ENCODE data around the gene EYA2.

Gene EYA2

DNA sequence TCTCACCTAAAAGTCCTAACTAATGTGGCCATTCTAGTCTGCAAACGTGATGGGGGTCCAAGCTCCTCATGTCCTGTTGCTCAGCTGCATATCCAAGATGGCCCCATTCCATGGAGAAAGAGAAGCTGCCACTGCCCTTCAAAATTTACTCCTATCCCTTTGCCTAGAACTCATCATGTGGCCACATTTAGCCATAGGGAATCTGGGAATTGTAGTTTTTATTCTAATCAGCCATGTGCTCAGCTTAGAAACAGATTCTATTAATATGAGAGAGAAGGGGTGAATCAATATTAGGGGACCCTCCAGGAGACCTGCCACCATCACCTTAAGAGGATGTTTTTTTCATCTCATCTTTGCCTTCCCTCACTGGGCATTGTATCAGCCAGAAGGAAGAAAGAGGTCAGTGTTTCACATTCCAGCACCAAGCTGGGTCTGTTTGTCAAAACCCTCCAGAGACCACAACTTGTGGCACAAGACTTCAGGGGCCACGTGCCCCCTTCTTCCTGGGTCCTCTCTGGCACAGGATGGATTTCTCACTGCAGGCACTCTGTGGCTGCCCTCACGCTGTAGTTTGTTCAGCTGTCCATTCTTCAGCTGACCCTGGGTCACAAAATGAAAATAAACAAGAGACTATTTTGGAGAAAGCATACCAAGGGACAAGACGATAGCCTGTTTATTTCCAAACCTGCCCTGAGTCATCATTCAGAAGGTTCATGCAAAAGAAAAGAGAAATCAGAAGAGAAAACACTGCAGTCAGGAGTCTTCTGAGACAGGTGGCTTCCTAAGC lies 172.0 kb downstream of the EYA2 start:
- no peak for DNase-seq (ENCODE audit: low spot score)

DNA sequence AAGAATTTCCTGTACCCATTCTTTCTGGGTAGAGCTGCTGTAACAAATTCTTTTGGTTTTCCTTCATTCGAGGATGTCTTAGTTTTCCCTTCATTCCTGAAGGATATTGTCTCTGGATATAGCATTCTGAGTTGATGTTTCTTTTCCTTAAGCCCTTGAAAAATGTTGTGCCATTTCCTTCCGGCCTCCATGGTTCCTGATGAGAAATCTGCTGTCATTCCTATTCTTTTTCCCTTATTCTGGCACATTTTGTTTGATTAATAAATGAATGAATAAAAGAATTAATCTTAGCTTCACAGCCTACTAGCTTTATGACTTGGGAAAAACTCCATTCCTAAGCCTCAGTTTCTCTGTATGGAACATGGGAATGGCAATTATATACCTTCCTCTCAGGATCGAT lies 173.1 kb downstream of the EYA2 start:
- no peak for DNase-seq (ENCODE audit: low spot score)

DNA sequence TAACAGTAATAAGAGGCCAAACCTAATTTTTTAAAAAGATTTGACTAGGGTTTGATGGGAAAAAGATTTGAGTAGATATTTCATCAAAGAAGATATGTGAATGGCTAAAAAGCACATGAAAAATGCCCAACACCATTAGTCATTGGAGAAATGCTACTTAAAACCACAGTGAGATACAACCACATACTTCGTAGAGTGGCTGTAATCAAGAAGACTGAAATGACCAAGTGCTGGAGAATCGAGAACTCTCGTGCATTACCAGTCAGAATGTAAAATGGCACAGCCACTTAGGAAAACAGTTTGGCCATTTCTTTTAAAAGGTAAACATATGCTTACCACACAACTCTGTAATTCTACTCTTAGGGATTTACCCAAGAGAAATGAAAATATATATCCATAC lies 175.5 kb downstream of the EYA2 start:
- DNase-seq (ENCODE audit: low spot score): no peak

DNA sequence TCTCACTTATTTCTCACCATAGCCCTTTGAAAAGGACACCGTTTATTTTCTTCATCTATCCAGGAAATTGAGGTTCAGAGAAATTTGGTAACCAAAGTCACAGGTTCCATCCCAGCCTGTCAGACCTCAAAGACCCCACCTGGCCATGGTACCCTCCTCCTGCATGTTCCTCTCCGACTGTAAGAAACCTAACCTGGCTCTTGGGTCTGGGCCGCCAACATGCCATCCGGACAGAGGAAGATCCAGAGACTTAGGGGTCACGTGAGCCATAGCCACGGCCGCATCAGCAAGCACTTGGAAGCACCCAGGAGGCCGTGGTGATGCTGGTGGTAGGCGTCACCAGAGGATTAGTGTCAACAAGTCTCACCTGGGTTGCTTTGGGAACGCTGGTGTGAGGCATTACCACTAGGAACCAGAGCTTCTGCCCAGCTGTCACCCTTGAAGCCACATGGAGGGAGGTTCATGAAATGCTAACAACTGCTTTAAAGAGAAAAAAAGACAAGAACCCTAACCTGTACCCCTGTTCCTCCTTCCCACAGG lies 177.1 kb downstream of the EYA2 start:
- no peak for DNase-seq (ENCODE audit: low spot score)

DNA sequence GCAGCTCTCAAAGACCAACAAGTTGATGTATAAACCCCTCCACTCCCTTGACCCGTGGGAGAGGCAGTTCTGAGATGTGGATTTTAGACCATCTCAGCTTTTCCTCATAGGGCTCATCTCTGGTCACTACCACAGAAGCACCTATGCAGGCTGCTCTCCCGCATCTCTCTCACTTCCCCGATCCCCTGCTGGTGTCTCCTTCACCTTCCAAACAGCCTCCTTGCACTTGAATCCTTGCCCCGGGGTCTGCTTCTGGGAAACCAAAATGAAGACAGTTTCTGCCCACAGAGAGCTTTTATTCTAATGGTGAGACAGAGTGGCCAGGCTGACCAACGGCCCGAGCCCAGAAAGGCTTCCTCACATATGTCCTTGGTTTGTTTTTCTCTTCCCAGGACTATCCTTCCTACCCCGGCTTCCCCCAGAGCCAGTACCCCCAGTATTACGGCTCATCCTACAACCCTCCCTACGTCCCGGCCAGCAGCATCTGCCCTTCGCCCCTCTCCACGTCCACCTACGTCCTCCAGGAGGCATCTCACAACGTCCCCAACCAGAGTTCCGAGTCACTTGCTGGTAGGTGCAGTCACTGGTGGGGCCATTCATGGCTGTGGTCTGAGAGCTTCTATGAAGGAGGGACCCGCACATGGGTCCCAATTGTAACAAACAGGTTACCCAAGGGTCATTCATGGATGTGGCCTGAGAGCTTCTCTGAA lies 179.3 kb downstream of the EYA2 start:
- DNase-seq (ENCODE audit: low spot score): no peak

DNA sequence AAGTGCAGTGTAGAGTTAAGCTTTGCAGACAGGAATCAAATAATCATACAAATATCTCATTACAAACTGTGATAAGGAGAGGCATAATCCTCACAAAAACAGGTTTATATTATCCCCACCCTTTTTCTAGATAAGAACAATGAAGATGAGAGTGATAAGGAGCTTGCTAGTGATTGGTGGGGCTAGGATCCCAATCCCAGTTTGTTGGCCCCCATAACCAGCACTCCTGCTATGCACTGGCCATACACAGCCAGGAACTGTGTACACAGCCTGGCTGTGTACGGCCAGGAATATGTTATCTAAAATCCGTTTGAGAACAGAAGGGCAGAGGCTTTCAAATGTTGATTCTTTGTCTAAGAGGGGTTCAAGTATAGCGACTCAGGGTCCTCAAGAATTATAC lies 180.6 kb downstream of the EYA2 start:
- no peak for DNase-seq (ENCODE audit: low spot score)

DNA sequence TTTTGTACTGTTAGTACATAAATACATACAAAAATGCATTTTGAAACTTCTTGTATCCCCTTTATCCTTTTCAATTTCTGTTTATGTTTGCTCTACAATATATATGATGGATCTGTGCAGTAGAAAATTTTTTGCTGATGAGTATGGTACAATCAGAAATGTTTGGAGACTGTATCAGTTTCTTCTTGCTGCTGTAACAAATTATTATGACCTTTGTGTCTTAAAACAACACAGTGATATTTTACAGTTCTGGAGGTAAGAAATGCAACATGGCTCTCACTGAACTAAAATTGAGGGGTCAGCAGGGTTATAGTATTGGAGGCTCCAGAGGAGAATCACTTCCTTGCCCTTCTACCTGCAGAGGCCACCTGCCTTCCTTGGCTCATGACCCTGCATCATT lies 184.4 kb downstream of the EYA2 start:
- no peak for DNase-seq (ENCODE audit: low spot score)

DNA sequence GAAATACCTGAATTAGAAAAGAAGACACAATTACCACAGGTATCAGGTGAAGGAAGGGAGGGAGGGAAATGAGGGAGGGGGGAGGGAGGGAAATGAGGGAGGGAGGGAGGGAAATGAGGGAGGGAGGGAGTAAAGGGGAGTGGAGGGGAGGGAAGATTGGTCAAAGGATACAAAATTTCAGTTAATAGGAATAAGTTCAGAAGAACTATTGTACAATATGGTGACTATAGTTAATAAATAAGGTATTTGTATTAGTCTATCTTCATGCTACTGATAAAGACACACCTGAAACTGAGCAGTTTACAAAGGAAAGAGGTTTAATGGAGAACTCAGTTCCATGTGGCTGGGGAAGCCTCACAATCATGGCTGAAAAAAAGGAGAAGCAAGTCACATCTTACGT lies 185.7 kb downstream of the EYA2 start:
- no peak for DNase-seq (ENCODE audit: low spot score)

DNA sequence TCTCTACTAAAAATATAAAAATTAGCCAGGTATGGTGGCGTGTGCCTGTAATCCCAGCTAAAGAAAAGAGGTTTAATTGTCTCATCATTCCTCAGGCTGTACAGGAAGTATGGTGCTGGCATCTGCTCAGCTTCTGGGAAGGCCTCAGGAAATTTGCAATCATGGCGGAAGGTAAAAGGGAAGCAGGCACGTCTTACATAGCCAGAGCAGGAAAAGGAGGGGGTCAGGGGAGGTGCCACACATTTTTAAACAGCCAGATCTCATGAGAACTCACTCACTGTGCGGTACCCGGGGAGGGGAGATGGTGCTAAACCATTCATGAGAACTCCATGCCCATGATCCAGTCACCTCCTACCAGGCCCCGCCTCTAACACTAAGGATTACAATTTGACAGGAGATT lies 191.7 kb downstream of the EYA2 start:
- DNase-seq (ENCODE audit: low spot score): no peak

DNA sequence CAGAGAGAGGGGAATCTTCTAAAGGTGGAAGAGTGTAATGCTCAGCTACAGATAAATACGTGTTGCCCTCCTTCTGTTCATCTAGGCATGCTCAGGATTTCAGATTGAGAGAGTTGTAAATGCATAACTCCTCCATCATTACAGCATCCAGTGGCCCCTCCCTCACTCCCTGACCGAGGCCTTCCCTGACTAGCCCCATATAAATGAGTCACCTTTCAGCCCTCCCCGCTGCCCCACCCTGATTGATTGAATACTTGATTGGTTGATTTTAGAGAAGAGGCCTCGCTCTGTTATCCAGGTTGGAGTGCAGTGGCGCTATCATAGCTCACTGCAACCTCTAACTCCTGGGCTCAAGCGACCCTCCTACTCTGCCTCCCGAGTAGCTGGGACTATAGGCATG lies 193.7 kb downstream of the EYA2 start:
- DNase-seq (ENCODE audit: low spot score): no peak

DNA sequence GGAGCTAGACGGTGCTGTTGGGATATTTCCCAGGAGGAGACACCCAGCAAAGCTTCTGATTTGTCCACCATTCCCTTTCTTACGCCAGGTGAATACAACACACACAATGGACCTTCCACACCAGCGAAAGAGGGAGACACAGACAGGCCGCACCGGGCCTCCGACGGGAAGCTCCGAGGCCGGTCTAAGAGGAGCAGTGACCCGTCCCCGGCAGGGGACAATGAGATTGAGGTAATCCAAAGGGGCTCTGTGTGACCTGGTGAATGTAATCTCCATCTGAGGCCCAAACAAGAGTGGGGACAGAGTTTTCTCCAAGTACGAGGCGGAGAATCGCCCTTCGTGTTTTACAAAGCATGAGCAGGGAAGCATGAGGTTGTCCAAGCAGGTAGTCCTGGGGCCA lies 194.5 kb downstream of the EYA2 start:
- no peak for DNase-seq (ENCODE audit: low spot score)

DNA sequence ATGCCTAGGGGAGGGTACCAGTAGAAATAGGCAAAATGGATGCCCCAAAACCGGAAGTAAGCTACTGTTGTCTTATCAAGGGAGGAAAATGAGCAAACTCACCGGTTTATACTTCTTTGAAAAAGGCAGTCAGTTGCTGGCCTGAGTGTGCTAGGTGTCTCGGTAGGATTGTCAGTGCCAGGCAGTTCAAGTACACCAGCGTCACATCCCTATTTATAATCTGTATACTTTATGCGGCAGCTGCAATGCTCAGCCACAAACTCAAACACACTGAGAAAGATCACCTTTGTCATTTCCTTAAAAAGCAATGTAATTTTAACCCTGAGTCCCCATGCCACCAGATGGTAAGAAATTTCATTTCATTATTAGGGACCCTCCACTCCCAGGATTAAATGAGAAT lies 196.2 kb downstream of the EYA2 start:
- DNase-seq (ENCODE audit: low spot score): no peak

DNA sequence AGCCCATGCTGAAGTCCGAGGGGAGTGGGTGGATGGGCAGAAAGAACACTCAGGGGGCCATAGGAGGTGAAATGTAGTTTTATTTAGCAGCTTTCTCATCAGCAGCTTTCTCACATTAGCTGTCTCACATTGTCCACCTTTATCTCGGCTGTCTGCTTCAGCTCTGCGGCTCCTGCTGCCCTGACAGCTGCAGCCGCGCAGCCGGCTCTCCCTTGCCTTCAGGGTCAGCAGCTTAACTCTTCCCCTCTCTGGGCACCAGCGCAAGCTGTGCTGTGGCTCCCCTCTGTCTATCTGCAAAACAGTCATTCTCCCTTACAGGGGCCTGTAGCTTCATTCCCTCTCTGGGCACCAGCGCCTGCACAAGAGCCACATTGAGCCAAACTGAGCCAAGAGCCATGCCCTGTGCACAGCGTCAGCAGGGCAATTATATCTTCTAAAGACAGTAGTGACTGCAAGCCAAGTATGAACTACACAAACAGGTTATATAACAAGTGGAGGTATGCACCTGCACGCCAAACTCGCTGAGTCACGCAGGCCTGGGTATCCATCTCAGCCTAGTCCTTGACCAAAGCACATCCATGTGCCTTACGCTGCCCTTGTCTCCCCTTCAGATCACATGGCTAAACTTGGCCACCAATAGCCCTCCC lies 198.8 kb downstream of the EYA2 start:
- DNase-seq (ENCODE audit: low spot score): no peak

DNA sequence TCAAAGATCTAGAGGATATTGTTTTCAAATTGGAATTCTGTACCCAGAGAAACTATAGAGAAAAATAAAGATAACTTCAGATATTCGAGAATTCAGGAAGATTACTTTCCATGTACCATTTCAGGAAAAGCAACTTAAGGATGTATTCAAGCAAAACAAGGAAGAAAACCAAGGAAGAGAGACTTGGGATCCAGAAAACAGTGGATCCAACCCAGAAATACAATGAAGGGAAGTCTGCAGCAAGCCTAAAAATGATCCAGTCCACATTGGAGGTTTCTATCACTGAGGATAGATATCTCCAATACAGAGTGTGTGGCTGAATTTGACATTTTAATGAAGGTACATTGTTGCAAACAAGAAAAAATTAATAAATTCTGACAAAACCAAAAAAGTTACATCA lies 201.0 kb downstream of the EYA2 start:
- no peak for DNase-seq (ENCODE audit: low spot score)

DNA sequence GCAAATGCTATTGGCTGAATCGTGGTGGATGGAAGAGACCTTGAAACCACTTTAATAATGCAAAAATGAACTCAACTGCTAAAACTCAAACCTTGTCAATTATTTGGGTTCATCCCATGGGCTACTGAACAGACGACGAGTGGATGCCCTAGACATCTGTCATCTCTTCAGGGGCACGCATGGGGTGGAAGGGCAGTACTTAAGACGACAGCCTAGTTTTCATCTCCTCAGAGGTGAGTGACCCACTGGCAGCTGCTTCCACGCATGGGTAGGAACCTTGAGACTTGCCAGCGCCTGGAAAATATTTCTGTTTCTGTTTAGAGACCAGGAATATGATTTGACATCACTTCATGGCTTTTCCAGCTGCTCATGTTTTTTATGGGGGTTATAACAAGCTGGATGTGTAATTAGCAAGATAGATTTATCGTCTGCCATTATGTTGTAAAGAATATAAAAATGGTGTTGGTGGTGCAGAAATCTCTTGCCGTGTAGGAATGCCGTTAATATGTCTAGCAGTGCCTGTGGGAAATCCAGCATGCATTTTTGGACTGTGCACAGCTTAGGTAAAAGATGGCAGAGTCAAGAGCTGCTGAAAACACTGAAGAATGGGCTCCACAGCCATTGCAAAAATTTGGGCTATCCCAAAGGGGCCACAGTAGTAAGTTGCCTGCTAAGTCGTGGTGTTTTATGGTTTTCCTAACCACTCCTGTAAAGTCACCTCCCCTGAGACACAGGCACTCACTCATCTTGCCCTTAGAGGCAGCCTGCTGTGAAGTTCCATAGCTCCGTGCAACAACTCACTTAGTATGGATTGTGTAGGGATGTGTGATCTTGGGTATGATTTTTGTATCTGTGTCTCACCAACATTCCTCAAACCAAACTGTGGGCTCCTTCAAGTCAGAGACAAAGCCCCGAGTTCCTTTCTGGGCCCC lies 203.3 kb downstream of the EYA2 start:
- no peak for DNase-seq (ENCODE audit: low spot score)

DNA sequence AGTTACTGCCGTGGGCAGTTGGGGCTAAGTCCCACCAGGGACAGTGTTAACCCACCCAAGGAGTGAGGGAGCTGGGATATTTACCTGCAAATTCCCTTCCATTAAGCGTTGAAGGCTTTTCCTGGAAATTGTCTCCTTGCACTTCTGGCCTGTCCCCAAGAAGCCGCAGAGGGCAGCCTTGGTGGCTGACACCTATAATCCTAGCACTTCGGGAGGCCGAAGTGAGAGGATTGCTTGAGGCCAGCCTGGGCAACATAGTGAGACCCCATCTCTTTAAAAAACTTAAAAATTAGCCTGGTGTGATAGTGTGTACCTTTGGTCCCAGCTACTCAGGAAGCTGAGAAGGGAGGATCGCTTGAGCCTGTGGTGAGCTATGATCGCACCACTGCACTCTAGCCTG lies 204.4 kb downstream of the EYA2 start:
- DNase-seq (ENCODE audit: low spot score): no peak

DNA sequence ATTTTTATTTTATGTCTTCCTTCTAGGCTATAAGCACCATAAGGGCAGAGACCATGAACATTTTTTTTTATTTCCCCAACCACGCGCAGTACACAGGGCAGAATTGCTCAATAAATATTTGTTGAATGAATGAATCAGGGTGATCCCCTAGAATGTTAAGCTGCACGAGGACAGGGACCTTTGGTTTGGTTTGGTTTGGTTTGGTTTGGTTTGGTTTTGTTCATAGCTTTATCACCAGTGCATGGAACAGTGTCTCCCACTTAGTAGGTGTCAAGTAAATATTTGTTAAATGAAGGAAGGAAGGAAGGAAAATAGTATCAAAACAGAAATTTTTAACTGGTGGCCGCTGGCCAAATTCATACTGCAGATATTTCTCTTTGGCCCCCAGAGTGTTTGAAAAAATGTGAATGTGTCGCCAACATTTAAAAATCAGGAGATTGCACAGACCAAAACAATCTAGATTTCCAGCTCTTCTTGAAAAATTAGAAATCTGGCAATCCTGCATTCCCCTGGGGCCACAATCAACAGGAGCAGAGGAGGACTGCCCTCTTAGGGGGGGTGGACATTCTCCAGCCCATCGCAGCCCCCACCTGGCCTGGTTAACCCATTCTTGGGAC lies 205.3 kb downstream of the EYA2 start:
- no peak for DNase-seq (ENCODE audit: low spot score)

DNA sequence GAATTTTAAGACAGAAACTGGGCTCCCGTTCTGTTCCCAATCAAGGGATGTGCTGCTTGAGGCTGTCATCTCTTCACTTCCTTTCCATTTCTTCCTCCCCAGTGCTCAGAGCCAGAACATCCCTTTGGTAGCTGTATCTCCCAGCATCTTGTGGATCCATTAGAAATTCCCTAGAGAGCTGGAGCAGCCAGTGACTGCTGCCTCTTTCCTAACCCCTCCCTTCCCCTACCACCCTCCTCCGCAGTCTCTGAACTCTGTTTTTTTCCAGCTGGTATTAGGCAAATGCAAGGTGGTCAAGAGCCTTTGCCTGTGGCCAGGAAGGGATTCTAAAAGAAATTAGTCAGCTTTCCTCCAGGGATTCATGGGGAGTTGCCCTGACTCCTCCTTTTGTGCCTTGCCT lies 208.0 kb downstream of the EYA2 start:
- no peak for DNase-seq (ENCODE audit: low spot score)

DNA sequence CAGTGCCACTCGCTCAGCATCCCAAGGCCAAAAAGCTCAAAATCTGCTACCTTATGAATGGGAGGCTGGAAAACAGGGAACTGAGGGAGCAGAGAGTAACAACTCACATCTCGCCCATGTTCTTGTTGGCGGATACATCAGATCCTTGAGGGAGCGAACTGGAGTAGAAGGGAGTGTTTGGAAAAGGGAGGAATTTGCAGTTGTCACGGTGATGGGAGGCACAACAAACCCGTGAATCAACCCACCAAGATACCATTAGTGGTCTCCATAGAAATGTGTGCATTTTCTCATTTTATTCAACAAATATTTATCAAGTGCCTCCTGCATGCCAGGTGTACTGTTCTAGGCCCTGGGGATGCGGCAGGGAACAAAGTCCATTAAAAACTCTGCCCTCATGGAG lies 212.1 kb downstream of the EYA2 start:
- DNase-seq (ENCODE audit: low spot score): no peak

DNA sequence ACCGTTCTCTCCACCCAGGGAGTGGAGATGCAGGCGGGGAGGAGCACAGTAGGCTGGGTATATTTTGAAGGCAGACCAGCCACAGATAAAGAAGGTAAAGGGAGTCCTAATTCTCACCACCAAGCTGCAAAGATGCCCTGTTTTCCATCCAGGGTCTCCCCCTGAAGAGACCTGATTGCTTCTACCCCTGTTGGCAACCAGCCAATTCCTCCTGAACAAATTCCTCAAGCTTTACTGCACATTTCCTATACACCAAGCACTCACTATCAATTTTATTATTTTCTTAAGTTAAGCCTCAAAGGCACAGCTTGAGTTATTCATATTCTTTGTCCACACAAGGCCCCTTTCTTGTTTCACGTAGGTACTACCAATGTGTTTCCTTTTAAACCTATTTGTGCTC lies 214.4 kb downstream of the EYA2 start:
- no peak for DNase-seq (ENCODE audit: low spot score)

DNA sequence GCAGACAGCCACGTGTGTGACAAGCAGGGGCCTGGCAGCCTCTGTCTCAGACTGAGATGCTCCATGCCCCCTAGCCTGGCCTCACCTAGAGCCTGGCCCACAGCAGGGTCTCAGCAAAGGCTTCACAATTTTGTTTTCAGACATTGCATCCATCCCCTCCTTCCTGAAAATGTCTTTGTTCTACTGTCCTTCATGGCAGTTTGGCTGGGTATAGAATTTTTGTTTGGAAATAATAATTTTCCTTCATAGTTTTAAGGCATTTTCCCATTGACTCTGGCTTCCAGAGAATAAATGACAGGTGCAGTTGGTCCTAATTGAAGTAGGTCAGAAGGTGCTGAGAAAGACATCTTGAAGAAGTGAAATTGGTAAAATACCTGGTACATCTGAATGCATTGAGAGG lies 216.2 kb downstream of the EYA2 start:
- no peak for DNase-seq (ENCODE audit: low spot score)

DNA sequence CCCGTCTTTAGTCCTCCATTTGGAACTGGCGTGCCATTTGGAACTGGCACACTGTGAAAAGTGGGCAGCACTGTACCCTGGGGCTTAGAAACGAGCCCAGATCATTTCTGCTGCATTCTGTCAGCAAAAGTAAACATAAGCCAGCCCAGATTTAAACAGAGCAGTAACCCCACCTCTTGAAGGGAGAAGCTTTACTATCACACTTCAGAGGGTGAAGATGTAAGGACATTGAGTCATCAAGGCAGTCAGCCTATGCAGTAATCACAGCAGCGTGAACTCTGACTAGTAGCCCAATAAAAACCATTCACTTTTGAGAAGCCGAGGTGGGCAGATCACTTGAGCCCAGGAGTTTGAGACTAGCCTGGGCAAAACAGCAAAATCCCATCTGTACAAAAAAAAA lies 216.9 kb downstream of the EYA2 start:
- DNase-seq (ENCODE audit: low spot score): no peak

Data from CD4-positive, alpha-beta T cell treated with Interleukin-6 at 100 ng/mL for 8 hours (primary cell).